Fibroblast of skin of left biceps (primary cell): ENCODE results near the gene RPUSD1.
"Not testable (repeated sequence)": the region's sequence is repeated elsewhere in the genome, so short reads cannot be mapped to it uniquely, and the experiment has no call there.

Experiments
- DNase-seq, 2 experiments: peaks; one replicate each; pipeline ENCODE4 v3.0.0-alpha.2; 2013; ENCODE audit warnings: low read depth in 2 of 2

The RPUSD1 gene, protein sequence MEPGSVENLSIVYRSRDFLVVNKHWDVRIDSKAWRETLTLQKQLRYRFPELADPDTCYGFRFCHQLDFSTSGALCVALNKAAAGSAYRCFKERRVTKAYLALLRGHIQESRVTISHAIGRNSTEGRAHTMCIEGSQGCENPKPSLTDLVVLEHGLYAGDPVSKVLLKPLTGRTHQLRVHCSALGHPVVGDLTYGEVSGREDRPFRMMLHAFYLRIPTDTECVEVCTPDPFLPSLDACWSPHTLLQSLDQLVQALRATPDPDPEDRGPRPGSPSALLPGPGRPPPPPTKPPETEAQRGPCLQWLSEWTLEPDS

GRCh38 chr16:787978-788398, at the start of gene RPUSD1:
TSS of gene RPUSD1 (minus strand) at chr16:788381. CDS start at chr16:787737, 644 bp downstream.
- DNase-seq = no peak

GRCh38 chr16:836822-837221, 48.6 kb upstream of the RPUSD1 start:
- DNase-seq = not testable (repeated sequence)

- DNase-seq = no peak
Measured at GRCh38 chr16:836221-836620, 48.0 kb upstream of the RPUSD1 start.

- DNase-seq = no peak
Measured at GRCh38 chr16:835373-835772, 47.2 kb upstream of the RPUSD1 start.

GRCh38 chr16:833411-833810, 45.2 kb upstream of the RPUSD1 start:
- DNase-seq = no peak

DNA sequence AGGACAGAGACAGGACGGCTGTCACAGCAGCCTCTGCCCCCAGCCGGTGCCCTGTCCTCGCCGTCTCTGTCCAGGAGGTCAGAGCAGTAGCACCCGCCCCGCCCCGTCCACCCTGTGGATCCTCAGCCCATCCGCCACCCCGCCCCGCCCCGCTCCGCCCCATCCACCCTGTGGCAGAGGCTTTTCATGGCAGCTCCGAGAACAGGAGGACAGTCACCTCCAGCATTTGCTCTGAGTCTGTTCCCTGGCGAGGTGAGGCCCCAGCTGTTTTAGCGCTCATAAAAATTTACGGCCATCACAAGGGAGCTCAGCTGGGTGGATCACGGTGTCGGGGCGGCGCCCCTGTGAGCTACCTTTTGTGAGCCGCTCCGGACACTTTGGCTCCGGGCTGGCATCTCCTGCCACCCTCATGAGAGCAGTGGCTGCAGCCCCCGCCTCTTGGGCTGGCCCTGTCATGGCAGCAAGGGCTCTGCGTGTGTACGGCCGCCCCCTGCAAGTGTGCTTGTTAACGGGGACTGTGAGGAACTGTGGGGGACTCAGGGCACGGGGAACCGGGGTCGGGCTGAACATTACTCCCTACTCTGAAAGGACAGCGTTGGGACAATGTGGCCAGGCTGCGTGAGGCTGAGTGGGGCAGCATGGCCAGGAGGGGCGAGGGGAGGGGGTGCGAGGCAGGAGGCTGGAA, 44.6 kb upstream of the RPUSD1 start:
- DNase-seq = no peak

- no peak for DNase-seq
Measured at GRCh38 chr16:831571-832413, 43.6 kb upstream of the RPUSD1 start.

DNA sequence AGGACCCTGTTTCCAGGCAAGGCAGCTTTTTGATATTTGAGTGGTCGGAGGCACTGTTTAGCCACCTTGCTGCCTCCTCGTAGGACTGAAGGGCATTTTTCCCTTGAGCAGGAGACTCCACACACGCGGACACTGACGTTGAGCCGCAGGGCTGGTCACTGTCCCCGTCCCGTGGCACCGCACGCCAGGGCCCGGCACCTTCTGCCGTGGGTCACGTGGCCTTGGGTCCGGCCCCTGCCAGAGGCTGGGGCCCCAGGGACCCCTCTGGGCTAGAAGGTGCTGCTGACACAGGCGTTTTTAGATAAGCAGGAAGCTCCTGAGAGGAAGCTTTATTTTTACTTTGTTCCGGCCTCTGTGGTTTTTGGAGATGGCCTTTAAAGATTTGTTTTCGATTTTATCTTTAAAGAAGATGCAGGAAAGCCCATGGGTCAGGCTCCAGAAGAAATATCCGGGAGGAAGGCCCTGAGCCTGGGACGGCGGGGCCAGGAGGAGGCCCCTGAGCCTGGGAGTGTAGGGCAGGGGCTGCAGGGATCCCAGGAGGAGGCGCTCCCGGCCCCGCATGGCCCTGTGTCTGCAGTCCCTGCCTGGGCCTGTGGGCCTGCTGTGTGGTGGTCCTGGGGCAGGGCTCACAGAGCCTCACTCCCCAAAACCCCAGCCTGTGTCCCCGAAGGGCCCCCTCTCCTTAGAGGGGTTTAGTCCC, 42.8 kb upstream of the RPUSD1 start:
- no peak for DNase-seq

DNA sequence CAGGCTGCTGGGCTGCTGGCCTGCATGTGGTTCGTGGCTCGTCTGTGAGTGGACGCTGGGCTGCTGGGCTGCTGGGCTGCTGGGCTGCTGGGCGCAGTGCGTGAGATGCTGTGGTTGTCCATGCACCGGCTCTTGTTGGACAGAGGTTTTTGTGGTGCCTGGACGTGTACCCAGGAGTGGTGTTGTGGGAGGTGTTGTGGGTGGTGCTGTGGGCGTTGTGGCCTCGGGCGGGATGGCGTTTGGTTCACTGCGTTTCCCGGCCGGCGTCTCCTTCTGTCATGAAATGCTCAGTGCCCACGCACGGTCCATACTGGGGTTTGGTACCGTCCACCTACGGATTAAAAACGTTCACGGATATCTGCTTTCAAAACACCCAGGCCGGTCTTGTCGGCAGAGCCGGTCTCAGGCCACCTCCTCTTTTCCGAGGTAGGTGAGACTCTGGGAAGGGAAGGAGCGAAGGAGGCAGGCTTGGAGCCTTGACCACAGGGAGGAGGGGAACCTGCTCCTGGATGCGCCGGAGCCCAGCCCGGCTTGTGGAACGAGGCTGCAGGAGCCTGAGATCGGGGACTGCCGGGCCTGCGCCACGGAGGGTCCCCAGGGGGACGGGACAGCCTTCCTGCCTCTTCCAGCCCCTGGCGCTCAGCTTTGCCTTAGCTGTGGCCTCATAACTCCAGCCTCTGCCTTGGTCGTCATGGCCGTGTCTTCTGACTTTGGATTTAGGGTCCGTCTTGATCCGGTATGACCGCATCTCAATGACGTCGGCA, 42.1 kb upstream of the RPUSD1 start:
- no peak for DNase-seq

GRCh38 chr16:828891-829290, 40.7 kb upstream of the RPUSD1 start:
- DNase-seq = no peak

DNA sequence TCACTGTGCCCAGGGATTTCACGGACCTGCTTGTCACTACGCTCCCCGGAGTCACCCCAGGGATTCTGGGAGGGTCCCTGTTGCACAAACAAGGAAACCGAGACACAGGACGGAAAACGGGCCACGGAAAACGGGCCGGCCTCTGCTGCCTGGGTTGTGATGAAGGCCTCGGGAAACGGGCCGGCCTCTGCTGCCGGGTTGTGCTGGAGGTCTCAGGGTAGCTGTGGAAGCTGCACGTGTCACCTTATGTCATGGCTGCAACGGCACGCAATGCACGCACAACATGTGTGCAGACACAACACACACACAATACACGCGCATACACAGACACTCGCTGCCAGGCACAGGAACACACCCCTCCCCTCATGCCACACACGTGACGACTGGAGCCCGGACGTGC, 39.3 kb upstream of the RPUSD1 start:
- no peak for DNase-seq

- no peak for DNase-seq
Measured at GRCh38 chr16:825341-826061, 37.3 kb upstream of the RPUSD1 start.

- no peak for DNase-seq
Measured at GRCh38 chr16:824601-825000, 36.4 kb upstream of the RPUSD1 start.

DNA sequence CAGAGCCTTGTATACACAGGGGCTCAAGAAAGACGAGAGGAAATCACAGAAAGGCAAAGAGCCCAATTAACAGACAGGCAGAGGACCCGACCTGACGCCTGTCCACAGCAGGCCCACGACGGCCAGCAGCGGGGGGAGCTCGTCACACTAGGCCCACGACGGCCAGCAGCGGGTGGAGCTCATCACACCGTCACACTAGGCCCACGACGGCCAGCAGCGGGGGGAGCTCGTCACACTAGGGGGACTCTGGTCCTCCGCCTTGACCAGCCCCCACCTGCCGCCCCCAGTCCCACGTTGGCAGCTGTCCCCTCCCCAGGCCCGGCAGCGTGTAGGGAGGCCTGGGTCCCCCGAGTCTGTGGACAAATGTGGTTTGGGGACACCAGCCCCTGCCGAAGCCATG, 36.0 kb upstream of the RPUSD1 start:
- no peak for DNase-seq

- no peak for DNase-seq
Measured at GRCh38 chr16:822909-823297, 34.7 kb upstream of the RPUSD1 start.

- no peak for DNase-seq
Measured at GRCh38 chr16:822174-822908, 34.2 kb upstream of the RPUSD1 start.

GRCh38 chr16:821751-822150, 33.6 kb upstream of the RPUSD1 start:
- DNase-seq = no peak

DNA sequence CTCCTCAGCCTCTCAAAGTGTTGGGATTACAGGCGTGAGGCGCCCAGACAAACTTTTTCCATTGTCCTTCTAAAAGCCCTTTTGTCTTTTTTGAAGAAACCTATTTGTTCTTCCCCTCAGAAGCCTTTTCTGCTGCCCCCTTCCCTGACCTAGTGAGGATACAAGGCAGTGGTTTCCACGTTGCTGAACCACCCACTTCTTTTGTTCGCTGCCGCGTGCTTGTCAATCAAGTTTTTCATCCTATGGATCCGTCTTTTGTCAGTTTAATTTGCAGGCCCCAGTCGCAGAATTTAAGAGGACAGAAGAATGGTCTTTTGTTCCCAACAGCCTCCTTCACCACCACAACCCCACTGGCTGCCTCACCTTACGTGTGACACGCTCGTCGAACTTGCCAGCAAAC, 32.6 kb upstream of the RPUSD1 start:
- no peak for DNase-seq

DNA sequence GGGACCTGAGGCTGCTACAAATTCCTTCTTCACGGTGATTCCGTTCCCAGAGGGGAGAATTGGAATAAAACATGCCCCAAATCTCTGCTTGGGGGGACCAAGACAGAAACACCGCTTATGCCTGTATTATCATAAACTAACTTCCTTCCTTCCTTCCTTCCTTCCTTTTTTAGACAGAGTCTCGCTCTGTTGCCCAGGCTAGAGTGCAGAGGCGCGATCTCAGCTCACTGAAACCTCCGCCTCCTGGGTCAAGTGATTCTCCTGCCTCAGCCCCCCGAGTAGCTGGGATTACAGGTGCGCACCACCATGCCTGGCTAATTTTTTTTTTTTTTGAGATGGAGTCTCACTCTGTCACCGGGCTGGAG, 31.8 kb upstream of the RPUSD1 start:
- not testable (repeated sequence) for DNase-seq
